ENCODE results near the gene ZNF691. TPM values are rescaled to one million over a fixed set of nuclear protein-coding genes. Genes with fewer than 3 reads are reported as not detected.
A peak's percentile ranks its signal among the peaks of the same experiment; 100 is the strongest.
"Not testable (repeated sequence)": the region's sequence is repeated elsewhere in the genome, so short reads cannot be mapped to it uniquely, and the experiment has no call there.

ZNF691 gene
- total RNA-seq, 2 donors from 2014 or later: 6.7 to 12.9 TPM

- Histone ChIP-seq H3K4me3 (no peak overlapping the region), H3K9me3 (no peaks in the 10 kb centered on the region), H3K27me3 (no peaks in the 10 kb centered on the region), H3K27ac (no peak overlapping the region), H3K4me1 (no peaks in the 10 kb centered on the region), H3K36me3 (replicated peaks in 1 of 2; ENCODE audit: insufficient read depth in 1 of 2, low read depth in 2 of 2) (no peaks in the 10 kb centered on the region)
- intact Hi-C loops (cut with DNase I): no loop called here
- ATAC-seq (no peak), DNase-seq (peak in 1 of 4 donors; percentile 7)
- TF ChIP-seq POLR2A (IDR thresholded peaks at IDR 0.05): no peak
- no peak for TF ChIP-seq CTCF (IDR thresholded peaks at IDR 0.05)
- 71 to 77% methylated on average over 20 to 21 of the region's 21 CpGs for WGBS, 2 donors
Observed at GRCh38 chr1:42886800-42887199, 40.4 kb downstream of the ZNF691 start.

- H3K4me1 ChIP-seq: no peaks in the 10 kb centered on the region
- DNase-seq (no peak), ATAC-seq (no peak)
- TF ChIP-seq CTCF (IDR thresholded peaks at IDR 0.05): no peak
- no peak for TF ChIP-seq POLR2A (IDR thresholded peaks at IDR 0.05)
- no peaks in the 10 kb centered on the region for H3K36me3 ChIP-seq (replicated peaks in 1 of 2; ENCODE audit: insufficient read depth in 1 of 2, low read depth in 2 of 2)
- H3K4me3 ChIP-seq: no peak overlapping the region
- intact Hi-C loops (cut with DNase I): no loop called here
- no peaks in the 10 kb centered on the region for H3K9me3 ChIP-seq
- no peaks in the 10 kb centered on the region for H3K27me3 ChIP-seq
- 86 to 100% methylated on average over 1 to 20 of the region's 20 CpGs for whole genome bisulfite sequencing, 2 donors
- no peak overlapping the region for H3K27ac ChIP-seq
Observed at GRCh38 chr1:42887366-42887765, 41.0 kb downstream of the ZNF691 start.

- intact Hi-C loops (cut with DNase I): no loop called here
- Histone ChIP-seq H3K27ac (no peak overlapping the region), H3K4me1 (no peaks in the 10 kb centered on the region), H3K27me3 (no peaks in the 10 kb centered on the region), H3K4me3 (no peak overlapping the region), H3K36me3 (replicated peaks in 1 of 2; ENCODE audit: insufficient read depth in 1 of 2, low read depth in 2 of 2) (no peaks in the 10 kb centered on the region), H3K9me3 (no peaks in the 10 kb centered on the region)
- no peak for DNase-seq
- WGBS, 2 donors: 88 to 89% methylated on average over 22 to 31 of the region's 31 CpGs
- no peak for TF ChIP-seq POLR2A (IDR thresholded peaks at IDR 0.05)
- no peak for TF ChIP-seq CTCF (IDR thresholded peaks at IDR 0.05)
- no peak for ATAC-seq
Observed at GRCh38 chr1:42888013-42888633, 41.7 kb downstream of the ZNF691 start.

- Histone ChIP-seq H3K9me3 (no peaks in the 10 kb centered on the region), H3K27me3 (no peaks in the 10 kb centered on the region), H3K4me3 (no peak overlapping the region), H3K4me1 (no peaks in the 10 kb centered on the region), H3K36me3 (replicated peaks in 1 of 2; ENCODE audit: insufficient read depth in 1 of 2, low read depth in 2 of 2) (no peaks in the 10 kb centered on the region), H3K27ac (no peak overlapping the region)
- no peak for ATAC-seq
- no peak for DNase-seq
- TF ChIP-seq CTCF (IDR thresholded peaks at IDR 0.05): no peak
- 78 to 93% methylated on average over 4 of the region's 4 CpGs for WGBS, 2 donors
- intact Hi-C loops (cut with DNase I): no loop called here
Observed at GRCh38 chr1:42889264-42889663, 42.9 kb downstream of the ZNF691 start.

- Histone ChIP-seq H3K4me3 (no peak overlapping the region), H3K9me3 (no peaks in the 10 kb centered on the region), H3K36me3 (replicated peaks in 1 of 2; ENCODE audit: insufficient read depth in 1 of 2, low read depth in 2 of 2) (no peaks in the 10 kb centered on the region), H3K27me3 (no peaks in the 10 kb centered on the region), H3K4me1 (no peaks in the 10 kb centered on the region), H3K27ac (no peak overlapping the region)
- intact Hi-C loops (cut with DNase I): no loop called here
- TF ChIP-seq CTCF (IDR thresholded peaks at IDR 0.05) (no peak), POLR2A (IDR thresholded peaks at IDR 0.05) (no peak)
- ATAC-seq: no peak
- 51 to 61% methylated on average over 5 of the region's 5 CpGs for WGBS, 2 donors
- no peak for DNase-seq
Observed at GRCh38 chr1:42891465-42892138, 45.2 kb downstream of the ZNF691 start.

GRCh38 chr1:42899960-42900359 lies 53.5 kb downstream of the ZNF691 start:
- H3K9me3 ChIP-seq; H3K27me3 ChIP-seq; ATAC-seq; H3K4me3 ChIP-seq; H3K4me1 ChIP-seq; H3K36me3 ChIP-seq (replicated peaks in 1 of 2; ENCODE audit: insufficient read depth in 1 of 2, low read depth in 2 of 2); H3K27ac ChIP-seq; intact Hi-C loops (cut with DNase I); DNase-seq: not testable (repeated sequence)
- WGBS, 2 donors: 80 to 84% methylated on average over 2 to 4 of the region's 4 CpGs

All from body of pancreas (tissue), 4 donors.